ENCODE measurements around the gene DCTN1.

DNA sequence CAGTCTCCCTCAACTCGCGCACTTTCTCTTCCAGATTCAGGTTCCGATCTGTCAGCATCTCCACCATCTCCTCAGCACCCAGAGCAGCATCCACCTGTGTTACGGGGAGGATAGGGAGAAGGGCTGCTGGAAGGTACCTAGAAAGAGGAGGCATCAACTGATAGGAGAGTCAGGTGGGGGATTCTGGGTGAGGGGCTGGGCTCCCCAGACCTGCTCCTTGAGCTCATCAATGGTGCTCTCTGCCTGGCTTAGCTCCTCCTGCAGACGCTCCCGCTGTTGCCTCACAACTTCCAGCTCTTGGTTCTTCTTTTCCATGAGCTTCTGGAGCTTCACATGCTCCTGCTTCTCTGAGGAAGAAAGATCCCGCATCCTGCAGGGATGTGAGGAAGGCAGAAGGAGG is 10.1 kb downstream of the DCTN1 start:
- TF ChIP-seq, protein P1, sequence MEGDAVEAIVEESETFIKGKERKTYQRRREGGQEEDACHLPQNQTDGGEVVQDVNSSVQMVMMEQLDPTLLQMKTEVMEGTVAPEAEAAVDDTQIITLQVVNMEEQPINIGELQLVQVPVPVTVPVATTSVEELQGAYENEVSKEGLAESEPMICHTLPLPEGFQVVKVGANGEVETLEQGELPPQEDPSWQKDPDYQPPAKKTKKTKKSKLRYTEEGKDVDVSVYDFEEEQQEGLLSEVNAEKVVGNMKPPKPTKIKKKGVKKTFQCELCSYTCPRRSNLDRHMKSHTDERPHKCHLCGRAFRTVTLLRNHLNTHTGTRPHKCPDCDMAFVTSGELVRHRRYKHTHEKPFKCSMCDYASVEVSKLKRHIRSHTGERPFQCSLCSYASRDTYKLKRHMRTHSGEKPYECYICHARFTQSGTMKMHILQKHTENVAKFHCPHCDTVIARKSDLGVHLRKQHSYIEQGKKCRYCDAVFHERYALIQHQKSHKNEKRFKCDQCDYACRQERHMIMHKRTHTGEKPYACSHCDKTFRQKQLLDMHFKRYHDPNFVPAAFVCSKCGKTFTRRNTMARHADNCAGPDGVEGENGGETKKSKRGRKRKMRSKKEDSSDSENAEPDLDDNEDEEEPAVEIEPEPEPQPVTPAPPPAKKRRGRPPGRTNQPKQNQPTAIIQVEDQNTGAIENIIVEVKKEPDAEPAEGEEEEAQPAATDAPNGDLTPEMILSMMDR (conservative IDR thresholded peaks at IDR 0.05 in 1 of 2, IDR thresholded peaks at IDR 0.05 in 1 of 2; ENCODE audit: low read depth in 1 of 2, low read length in 2 of 2) = no peak
- no peak for TF ChIP-seq EZH2 (IDR thresholded peaks at IDR 0.05; ENCODE audit: low read length, missing control alignments)
